HG03442 (cell line): ENCODE results near the gene TSPAN4.

Experiments used
- ATAC-seq: cut with Tn5 transposase; IDR thresholded peaks from one replicate; pipeline ENCODE4 v1.9.1; 2021; ENCODE audit warnings: mild to moderate bottlenecking, moderate library complexity; ENCODE audit not compliant: unreplicated experiment

Gene TSPAN4

DNA sequence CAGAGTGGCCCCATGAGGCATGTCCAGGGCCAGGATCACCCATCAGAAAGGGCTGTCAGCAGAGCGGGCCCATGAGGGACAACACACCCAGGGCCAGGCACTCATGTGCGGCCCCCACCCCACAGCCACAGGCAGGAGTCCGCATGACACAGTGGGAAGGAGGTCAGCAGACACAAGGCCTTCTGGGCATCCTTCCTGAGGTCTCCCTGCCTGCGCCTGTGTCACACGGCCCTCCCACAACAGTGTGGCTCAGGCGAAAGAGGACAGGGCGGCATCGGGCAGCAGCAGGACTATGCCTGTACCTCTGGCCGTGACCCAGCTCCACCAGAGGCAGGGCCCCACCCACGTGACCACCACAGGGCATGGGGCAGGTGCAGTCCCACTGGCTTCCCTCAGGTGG lies 40.9 kb downstream of the TSPAN4 start:
- no peak for ATAC-seq

DNA sequence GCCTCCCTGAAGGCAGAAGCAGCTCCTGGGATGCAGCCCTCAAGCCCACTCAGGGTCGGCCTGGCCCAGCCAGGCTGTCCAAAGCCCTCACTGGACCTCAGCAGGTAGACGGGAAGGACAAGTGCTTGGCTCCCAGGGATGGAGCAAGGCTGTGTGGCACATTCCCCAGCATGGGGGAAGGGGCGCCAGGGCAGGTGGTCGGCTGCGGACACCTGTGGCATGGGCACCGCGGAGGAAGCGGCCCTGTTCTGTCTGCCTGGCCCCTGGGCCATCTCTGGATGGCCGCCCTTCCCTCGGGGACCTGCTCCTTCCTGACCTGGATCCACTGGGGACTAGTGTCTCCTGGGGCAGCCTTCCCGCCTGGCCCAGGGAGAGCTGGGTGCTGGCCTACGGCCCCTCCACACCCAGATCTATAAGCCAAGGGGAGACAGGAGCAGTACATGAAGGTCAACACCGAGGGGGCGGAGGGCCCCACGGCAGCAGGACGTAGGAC lies 42.0 kb downstream of the TSPAN4 start:
- ATAC-seq, result no peak

DNA sequence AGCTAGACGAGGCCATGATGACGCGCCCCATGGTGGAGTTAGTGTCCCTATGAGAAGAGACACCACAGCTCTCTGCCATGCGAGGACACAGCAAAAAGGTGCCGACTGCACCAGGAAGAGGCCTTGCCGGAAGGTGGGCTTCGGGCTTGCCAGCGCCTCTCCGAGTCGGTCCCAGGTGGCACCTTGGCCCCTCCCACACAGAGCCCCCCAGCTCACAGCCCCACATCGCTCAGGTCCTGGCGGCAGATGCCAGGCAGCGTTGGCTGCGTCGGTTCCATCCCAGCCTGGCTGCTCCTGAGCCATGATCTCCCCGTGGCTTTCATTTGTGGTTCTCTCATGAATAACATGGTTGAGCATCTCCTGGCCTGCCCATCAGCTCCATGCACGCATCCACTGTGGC lies 43.9 kb downstream of the TSPAN4 start:
- no peak for ATAC-seq

DNA sequence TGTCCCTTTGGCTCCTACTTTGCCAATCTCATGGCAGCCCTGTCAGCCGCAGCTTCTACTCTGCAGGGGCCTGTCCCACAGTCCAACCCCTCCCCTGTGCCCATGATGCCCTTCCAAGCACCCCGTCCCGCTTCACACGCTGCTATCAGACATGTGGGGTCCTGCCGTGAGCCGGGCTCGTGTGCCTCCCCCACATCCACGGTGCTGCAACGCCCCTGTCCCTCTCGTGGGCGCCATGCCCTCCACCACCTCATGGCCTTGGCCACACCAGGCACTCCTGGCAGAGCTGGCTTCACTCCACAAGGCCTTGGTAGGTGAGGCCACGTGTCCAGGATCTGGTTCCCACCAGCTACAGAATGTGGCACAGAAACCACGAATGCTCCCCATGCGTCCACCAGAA lies 44.9 kb downstream of the TSPAN4 start:
- no peak for ATAC-seq

- ATAC-seq, result no peak
These were observed 45.9 kb downstream of the TSPAN4 start for GRCh38 chr11:888310-889212.

DNA sequence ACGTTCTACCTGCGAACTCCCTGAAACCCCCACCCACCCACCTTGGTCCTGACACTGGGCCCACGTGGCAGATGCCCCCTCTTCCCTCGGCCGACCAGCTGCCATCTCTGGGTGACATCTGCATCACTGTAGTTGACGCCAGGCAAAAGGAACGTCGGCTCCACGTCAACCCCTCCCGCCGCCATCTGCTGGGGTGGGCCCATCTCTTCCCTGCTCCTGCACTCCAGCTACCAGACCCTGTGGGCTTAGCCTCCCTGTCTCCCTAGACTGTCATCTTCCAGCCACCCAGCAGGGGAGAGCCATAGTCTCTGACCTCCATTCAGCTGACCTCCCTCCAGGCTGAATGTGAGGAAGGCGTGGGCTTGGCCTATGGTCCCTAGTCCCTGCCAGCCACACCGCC lies 46.6 kb downstream of the TSPAN4 start:
- ATAC-seq, result no peak

DNA sequence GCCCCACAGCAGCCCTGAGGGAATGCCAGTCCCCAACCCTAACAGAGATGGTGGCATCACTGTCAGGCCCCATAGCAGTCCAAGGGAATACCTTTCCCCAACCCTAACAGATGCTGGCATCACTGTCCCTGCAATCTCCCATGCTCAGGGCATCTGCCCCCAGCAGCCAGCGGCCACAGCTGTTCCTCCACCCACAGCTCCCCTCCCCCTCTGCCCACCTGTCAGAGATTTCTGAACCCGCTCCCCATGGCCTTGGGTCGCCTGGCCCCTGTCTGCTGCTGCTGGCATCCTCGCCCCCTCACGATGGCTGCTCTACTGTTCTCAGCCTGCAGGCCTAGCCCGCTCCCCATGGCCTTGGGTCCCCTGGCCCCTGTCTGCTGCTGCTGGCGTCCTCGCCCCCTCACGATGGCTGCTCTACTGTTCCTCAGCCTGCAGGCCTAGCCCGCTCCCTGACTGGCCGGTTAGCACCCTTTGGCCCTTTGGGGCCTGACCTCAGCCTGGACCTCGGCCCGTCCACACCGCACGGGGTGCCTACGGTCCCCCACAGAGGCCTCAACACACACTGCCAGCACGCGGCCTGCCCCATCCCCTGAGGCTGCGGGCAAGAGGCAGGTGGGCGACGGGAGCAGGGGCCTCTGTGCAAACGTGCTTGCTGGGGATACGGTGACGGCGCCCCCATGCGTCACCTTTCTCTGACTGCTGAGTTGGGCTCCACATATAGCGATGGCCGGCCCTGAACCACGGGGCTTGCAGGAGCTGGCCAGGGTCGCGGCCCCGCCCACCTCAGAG lies 47.2 kb downstream of the TSPAN4 start:
- ATAC-seq, result no peak

- no peak for ATAC-seq
These were observed 48.3 kb downstream of the TSPAN4 start for GRCh38 chr11:890794-891540.

DNA sequence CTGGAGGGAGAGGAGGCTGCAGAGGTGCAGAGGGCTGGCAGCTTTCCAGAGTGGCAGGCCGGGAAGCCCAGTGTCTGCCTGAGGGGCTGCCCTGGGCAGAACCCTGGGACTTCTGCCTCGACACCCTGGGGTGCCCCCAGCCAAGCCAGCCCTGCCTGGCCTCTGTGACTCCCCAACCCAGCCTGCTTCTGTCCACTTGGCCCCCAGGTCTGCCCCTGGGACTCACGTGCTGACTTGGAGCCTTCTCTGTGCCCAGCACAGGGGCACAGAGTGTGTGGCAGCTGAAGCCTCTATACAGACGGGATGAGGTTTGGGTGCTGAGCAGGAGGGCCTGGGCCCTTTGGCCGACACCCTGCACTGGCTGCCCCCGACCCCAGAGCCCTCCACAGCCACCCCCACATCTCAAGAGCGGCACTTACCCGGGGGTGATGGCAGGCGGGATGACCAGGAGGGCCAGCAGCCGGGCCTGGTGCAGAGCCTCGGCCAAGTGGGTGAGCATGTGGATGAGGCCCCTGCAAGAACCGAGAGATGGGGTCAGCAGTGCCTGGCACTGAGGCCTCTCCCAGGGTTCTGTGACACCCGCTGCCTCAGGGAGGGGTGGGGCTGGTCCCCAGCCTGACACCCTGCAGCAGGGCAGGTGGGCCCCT lies 50.5 kb downstream of the TSPAN4 start:
- no peak for ATAC-seq

DNA sequence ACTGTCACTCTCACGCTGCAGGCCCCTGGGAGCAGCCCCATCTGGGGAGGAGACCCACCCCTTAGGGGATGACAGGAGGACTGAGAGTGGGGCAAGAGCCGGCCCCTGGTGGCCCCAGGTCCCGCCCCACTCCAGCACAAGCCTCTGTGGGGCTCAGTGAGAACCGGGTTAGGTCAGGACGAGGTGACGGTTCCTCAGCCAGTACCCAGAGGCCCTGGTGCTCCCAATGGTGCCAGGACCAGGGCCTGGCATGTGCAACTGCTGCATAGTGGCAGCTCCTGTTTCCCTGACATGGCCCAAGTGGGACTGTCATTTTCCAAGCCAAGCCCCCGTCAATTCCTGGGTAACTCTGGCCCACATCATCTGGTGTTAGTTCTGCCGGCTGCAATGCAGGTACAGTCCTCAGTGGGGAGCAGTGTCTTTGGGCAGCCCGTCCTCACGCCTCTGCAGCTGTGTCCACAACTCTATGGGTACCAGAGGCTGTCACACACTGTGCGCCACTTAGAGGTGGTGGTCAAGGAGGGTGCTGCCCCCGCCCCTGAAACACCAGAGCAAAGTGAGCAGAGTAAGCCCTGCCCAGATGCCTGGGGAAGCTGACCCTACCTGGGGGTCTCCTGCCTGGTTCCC lies 52.0 kb downstream of the TSPAN4 start:
- ATAC-seq, result no peak

DNA sequence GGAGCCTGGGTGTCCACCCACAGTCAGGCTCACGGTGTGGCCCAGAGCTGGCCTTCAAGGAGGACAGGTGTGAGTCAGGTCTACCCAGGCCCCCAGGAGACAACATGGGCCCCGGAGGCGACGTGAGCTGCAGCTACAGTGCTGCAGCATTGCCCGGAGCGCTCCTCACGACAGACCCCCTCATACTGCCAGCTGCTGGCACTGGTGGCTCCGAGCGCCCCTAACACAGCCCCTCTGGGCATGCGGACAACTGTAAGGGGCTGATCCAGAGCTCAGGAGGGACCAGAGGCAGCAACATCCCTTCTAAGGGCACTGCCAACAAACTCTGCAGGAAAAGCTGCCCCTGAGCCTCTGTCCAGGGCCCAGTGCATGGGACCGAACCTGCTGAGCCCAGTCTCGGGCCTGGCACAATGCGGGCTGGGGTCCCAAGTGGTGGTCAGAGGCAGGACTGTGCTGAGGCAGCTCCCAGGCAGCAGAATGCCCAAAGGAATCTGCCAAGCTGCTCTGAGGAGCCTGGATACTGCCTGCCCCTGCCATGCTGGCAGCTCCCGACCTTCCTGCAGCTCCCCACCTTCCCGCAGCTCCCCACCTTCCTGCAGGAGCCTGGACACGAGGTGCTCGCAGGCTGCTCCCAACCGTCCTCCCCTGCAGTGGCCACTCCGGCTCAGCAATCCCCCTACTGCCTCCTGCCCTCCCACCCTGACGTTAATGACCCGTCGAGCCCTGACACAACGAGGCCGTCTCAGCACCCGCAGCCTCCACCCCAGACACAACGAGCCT lies 52.9 kb downstream of the TSPAN4 start:
- no peak for ATAC-seq

- no peak for ATAC-seq
These were observed 54.8 kb downstream of the TSPAN4 start for GRCh38 chr11:897253-898142.

DNA sequence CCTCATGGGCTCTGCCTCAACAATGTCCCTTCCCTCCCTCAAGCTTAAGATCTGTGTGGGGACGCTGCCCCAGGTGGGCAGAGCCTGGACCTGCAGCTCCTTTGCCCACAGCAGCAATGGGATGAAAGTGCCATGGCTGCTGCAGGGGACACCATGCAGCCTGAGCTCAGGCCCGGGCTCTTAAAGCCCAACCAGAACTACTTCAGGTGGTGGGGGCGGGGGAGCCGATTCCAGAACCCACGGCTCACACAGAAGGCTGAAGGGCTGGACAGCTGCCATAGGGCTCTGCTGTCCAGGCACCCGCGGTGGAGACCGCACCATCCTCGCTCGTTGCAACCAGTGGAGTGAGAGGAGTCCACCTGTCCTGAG lies 55.5 kb downstream of the TSPAN4 start:
- ATAC-seq, result no peak

GRCh38 chr11:898540-899190 lies 56.0 kb downstream of the TSPAN4 start:
- ATAC-seq, result no peak

GRCh38 chr11:899724-900123 lies 57.1 kb downstream of the TSPAN4 start:
- no peak for ATAC-seq

GRCh38 chr11:900545-900944 lies 57.9 kb downstream of the TSPAN4 start:
- ATAC-seq, result no peak

DNA sequence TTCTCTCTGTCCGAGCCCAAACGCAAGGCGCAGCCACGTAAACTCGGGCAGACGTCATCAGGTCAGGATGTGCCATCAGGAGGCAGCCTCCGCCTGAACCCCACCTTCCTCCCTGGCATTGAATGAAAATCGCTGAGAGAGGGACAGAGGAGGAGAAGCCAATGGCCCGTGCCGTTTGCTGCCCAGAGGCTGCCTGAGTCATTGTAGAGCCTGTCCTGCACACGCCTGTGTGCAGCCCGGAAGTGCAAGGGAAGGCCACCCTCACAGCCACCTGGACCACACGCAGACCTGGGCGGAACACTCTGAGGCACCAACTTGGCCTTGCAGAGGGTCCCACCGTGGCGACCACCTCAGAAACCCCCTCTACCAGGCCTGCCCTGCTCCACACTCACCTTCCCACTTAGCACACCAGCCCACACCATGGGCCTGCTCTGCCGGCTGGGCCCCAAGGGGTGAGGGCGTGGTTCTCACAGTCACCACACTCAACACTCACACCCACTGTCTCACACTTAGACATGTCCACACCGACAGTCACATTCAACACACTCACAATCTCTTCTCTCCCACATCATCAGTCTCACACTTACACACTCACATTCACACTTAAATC lies 58.9 kb downstream of the TSPAN4 start:
- no peak for ATAC-seq

GRCh38 chr11:904380-904779 lies 61.7 kb downstream of the TSPAN4 start:
- ATAC-seq, result no peak
